Testis (tissue), 3 donors: ENCODE data around the gene KIAA0232. TPM values are rescaled to one million over a fixed set of nuclear protein-coding genes. Genes with fewer than 3 reads are reported as not detected.
A peak's percentile ranks its signal among the peaks of the same experiment; 100 is the strongest.

Experiments used
- DNase-seq: peaks from one replicate; pipeline ENCODE4 v3.0.0-alpha.2; 2019
- H3K27ac ChIP-seq, 2 donors: fragments of 200-600 bp; sonication (generic); one replicate each; pipeline ENCODE4 v1.5.1; 2019
- H3K27me3 ChIP-seq: fragments of 200-600 bp; sonication (generic); one replicate; pipeline ENCODE4 v1.5.1; 2019
- H3K36me3 ChIP-seq: fragments of 200-600 bp; sonication (generic); one replicate; pipeline ENCODE4 v1.5.1; 2017; ENCODE audit warnings: low read depth; ENCODE audit errors: missing control alignments
- H3K4me1 ChIP-seq: fragments of 200-600 bp; sonication (generic); one replicate; pipeline ENCODE4 v1.5.1; 2019
- H3K4me3 ChIP-seq, 2 donors: fragments of 200-600 bp; sonication (generic); one replicate each; pipeline ENCODE4 v1.5.1; 2017 to 2019
- H3K9me3 ChIP-seq: fragments of 200-600 bp; sonication (generic); one replicate; pipeline ENCODE4 v1.5.1; 2017
- CTCF ChIP-seq, 3 experiments: fragments of 450-650 bp in 2 of 3; fragments of 200-600 bp in 1 of 3; sonication (generic) in 1 of 3; IDR thresholded peaks; one replicate each; pipeline ENCODE4 v1.5.1; 2016 to 2019; ENCODE audit warnings: antibody characterized with exemption in 3 of 3, mild to moderate bottlenecking in 2 of 3, moderate library complexity in 1 of 3
- POLR2A ChIP-seq: fragments of 450-650 bp; IDR thresholded peaks from one replicate; pipeline ENCODE4 v1.6.1; 2017; ENCODE audit warnings: antibody characterized with exemption, mild to moderate bottlenecking, moderate library complexity
- WGBS, 2 donors: methylation state at CpG; one replicate each; pipeline ENCODE4 v1.1.5; 2018; 5-methylcytosine and 5-hydroxymethylcytosine counted together
- intact Hi-C: fragments of 100-400 bp; cut with DNase I; formaldehyde crosslinking; loops from one replicate; pipeline ENCODE4 v1.15.1; 2023; ENCODE audit warnings: low total_unique reads
- polyA plus RNA-seq: library from polyadenylated mRNA; stranded (reverse); fragments of 350-450 nt; fragmentation: Illumina TruSeq; extraction: RNeasy Lipid Tissue Mini Kit (QIAGEN cat#74804); gene quantifications from one replicate; pipeline ENCODE4 v1.2.3, GENCODE V29; 2014; ENCODE audit warnings: low read depth, low replicate concordance; ENCODE audit not compliant: insufficient read depth
- total RNA-seq, 2 donors: library from RNA; depleted of rRNA; stranded (reverse); fragments of >200 nt; gene quantifications; one replicate each; pipeline ENCODE4 v1.2.3, GENCODE V29; 2016

KIAA0232 gene
- total and polyA plus RNA-seq, 3 donors from 2014 or later = 22.7 to 48.0 (median 47.9) TPM

GRCh38 chr4:6739920-6740319 lies 42.6 kb upstream of the KIAA0232 start:
- Histone ChIP-seq H3K27ac (no peak overlapping the region), H3K36me3 (no peaks in the 10 kb centered on the region), H3K27me3 (no peaks in the 10 kb centered on the region), H3K4me1 (no peaks in the 10 kb centered on the region), H3K4me3 (no peak overlapping the region), H3K9me3 (no peaks in the 10 kb centered on the region)
- intact Hi-C loops = no loop called here
- 92 to 93% methylated on average over 4 of the region's 4 CpGs for WGBS, 2 donors
- TF ChIP-seq CTCF (IDR thresholded peaks at IDR 0.05) (no peak), POLR2A (no peak)
- no peak for DNase-seq

DNA sequence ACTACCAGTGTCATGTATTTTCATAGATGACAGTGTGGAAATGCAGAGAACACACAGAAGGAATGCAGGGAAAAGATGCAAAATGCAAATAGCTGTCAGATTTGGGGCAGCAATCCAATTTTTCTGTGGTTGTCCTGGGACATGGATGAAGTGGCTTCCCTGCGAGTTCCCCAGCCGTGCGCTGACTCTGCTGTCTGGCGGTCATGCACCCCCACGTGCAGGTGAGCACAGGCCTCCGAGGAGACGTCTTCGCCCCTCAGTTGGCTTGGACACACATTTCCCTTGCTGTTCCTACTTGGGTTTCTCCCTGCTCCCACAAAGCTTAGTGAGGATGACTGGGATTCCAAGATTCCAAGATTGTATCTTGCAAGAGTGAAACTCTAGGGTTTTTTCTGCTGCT lies 42.2 kb upstream of the KIAA0232 start:
- no peaks in the 10 kb centered on the region for H3K36me3 ChIP-seq
- H3K27ac ChIP-seq = no peak overlapping the region
- 92 to 93% methylated on average over 8 of the region's 8 CpGs for WGBS, 2 donors
- H3K27me3 ChIP-seq = no peaks in the 10 kb centered on the region
- no peaks in the 10 kb centered on the region for H3K9me3 ChIP-seq
- DNase-seq = no peak
- intact Hi-C loops = no loop called here
- TF ChIP-seq CTCF (IDR thresholded peaks at IDR 0.05) (no peak), POLR2A (no peak)
- no peaks in the 10 kb centered on the region for H3K4me1 ChIP-seq
- no peak overlapping the region for H3K4me3 ChIP-seq

- H3K9me3 ChIP-seq = no peaks in the 10 kb centered on the region
- no peaks in the 10 kb centered on the region for H3K27me3 ChIP-seq
- no peak overlapping the region for H3K27ac ChIP-seq
- H3K4me1 ChIP-seq = peaks cover 17% of the 10 kb centered on the region
- DNase-seq = no peak
- WGBS, 2 donors = 81 to 89% methylated on average over 2 of the region's 2 CpGs
- no peaks in the 10 kb centered on the region for H3K36me3 ChIP-seq
- H3K4me3 ChIP-seq = no peak overlapping the region
- intact Hi-C loops = no loop called here
- TF ChIP-seq POLR2A = no peak
- TF ChIP-seq CTCF (IDR thresholded peaks at IDR 0.05) = no peak
Observed at GRCh38 chr4:6742507-6742906, 40.0 kb upstream of the KIAA0232 start.

DNA sequence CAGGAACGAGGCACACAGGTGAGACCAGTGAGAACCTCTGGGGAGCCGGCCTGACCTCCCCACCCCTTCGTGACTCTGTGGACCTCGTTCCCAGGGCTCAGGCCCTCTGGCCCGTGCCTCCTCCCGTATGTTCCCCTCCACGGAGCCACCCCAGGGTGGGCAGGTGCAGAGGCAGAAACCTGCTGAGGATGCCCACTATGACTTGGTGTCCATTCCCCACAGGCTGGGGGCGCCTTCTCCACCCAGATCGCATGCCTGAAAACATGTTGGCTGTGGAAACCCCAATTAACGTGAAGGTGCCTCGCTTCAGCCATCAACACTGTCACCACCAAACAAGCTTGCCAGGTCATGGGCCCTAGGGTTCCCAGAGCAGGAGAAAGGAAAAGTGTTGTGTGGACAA lies 39.5 kb upstream of the KIAA0232 start:
- Histone ChIP-seq H3K4me3 (no peak overlapping the region), H3K9me3 (no peaks in the 10 kb centered on the region), H3K27ac (no peak overlapping the region), H3K36me3 (no peaks in the 10 kb centered on the region), H3K27me3 (no peaks in the 10 kb centered on the region), H3K4me1 (peaks cover 21% of the 10 kb centered on the region)
- intact Hi-C loops = no loop called here
- no peak for DNase-seq
- TF ChIP-seq CTCF (IDR thresholded peaks at IDR 0.05) = no peak
- TF ChIP-seq POLR2A = no peak
- 82 to 86% methylated on average over 11 of the region's 11 CpGs for WGBS, 2 donors

GRCh38 chr4:6746721-6747293 lies 35.7 kb upstream of the KIAA0232 start:
- peak; percentile 70 for DNase-seq
- no peaks in the 10 kb centered on the region for H3K27me3 ChIP-seq
- WGBS, 2 donors = 40 to 51% methylated on average over 12 to 17 of the region's 20 CpGs
- H3K4me1 ChIP-seq = peaks cover 33% of the 10 kb centered on the region
- no peak for TF ChIP-seq CTCF (IDR thresholded peaks at IDR 0.05)
- no peak for TF ChIP-seq POLR2A
- H3K4me3 ChIP-seq = no peak overlapping the region
- no peaks in the 10 kb centered on the region for H3K36me3 ChIP-seq
- intact Hi-C loops = no loop called here
- H3K27ac ChIP-seq = no peak overlapping the region
- H3K9me3 ChIP-seq = no peaks in the 10 kb centered on the region
